Esophagus muscularis mucosa (tissue), 4 donors: ENCODE data around the gene TCN1.

Source experiments
- CTCF ChIP-seq, 3 experiments: fragments of 200-600 bp in 2 of 3; fragments of 450-650 bp in 1 of 3; sonication (generic) in 2 of 3; IDR thresholded peaks; one replicate each; pipeline ENCODE4 v1.5.1; 2017 to 2019; ENCODE audit warnings: antibody characterized with exemption in 3 of 3, mild to moderate bottlenecking in 2 of 3, moderate library complexity in 1 of 3
- EP300 ChIP-seq: sonication (generic); formaldehyde crosslinking; IDR thresholded peaks from one replicate; pipeline ENCODE4 v1.6.1; 2017; ENCODE audit warnings: antibody characterized with exemption
- POLR2A ChIP-seq: fragments of 450-650 bp; IDR thresholded peaks from one replicate; pipeline ENCODE4 v1.6.1; 2017; ENCODE audit warnings: antibody characterized with exemption, moderate library complexity, mild to moderate bottlenecking, low read depth
- POLR2AphosphoS5 ChIP-seq, 2 donors: sonication (generic); formaldehyde crosslinking; IDR thresholded peaks; one replicate each; pipeline ENCODE4 v1.6.1; 2017; ENCODE audit warnings: antibody characterized with exemption in 2 of 2

- TF ChIP-seq CTCF (IDR thresholded peaks at IDR 0.05) = no peak
- no peak for TF ChIP-seq POLR2A
- no peak for TF ChIP-seq EP300
- TF ChIP-seq POLR2AphosphoS5 (IDR thresholded peaks at IDR 0.05) = no peak
Measured at GRCh38 chr11:59898046-59898445, 31.8 kb upstream of the TCN1 start.
